Measurements from ENCODE around the gene KASH5.

The KASH5 gene

GRCh38 chr19:49396738-49397505, 8.9 kb downstream of the KASH5 start:
- H3K9me3 Mint-ChIP-seq = no peaks in the 10 kb centered on the region
- peaks cover 50% of the 10 kb centered on the region for H3K4me1 Mint-ChIP-seq
- no peak for TF ChIP-seq CTCF (IDR thresholded peaks at IDR 0.05)

GRCh38 chr19:49398001-49398615, 10.1 kb downstream of the KASH5 start:
- DNase-seq = no peak
- TF ChIP-seq CTCF (IDR thresholded peaks at IDR 0.05) = no peak
- Mint-ChIP-seq H3K27ac (peak overlapping the region; percentile 96), H3K4me1 (peaks cover 53% of the 10 kb centered on the region), H3K4me3 (peak overlapping the region; percentile 8), H3K9me3 (no peaks in the 10 kb centered on the region), H3K36me3 (ENCODE audit: low read depth) (no peaks in the 10 kb centered on the region), H3K27me3 (ENCODE audit: low read depth, poor library complexity) (peaks cover 9% of the 10 kb centered on the region)

More at GRCh38 chr19:49396738-49397505, 8.9 kb downstream of the KASH5 start:
- no peak overlapping the region for H3K27ac Mint-ChIP-seq
- H3K4me3 Mint-ChIP-seq = no peak overlapping the region
- H3K27me3 Mint-ChIP-seq (ENCODE audit: low read depth, poor library complexity) = peaks cover 11% of the 10 kb centered on the region
- DNase-seq = no peak
- no peaks in the 10 kb centered on the region for H3K36me3 Mint-ChIP-seq (ENCODE audit: low read depth)

GRCh38 chr19:49398931-49399330, 10.9 kb downstream of the KASH5 start:
- peaks cover 62% of the 10 kb centered on the region for H3K4me1 Mint-ChIP-seq
- H3K4me3 Mint-ChIP-seq = peak overlapping the region; percentile 1
- H3K27me3 Mint-ChIP-seq (ENCODE audit: low read depth, poor library complexity) = peaks cover 11% of the 10 kb centered on the region
- H3K36me3 Mint-ChIP-seq (ENCODE audit: low read depth) = no peaks in the 10 kb centered on the region
- DNase-seq = no peak
- H3K27ac Mint-ChIP-seq = peak overlapping the region; percentile 22
- TF ChIP-seq CTCF (IDR thresholded peaks at IDR 0.05) = no peak
- H3K9me3 Mint-ChIP-seq = no peaks in the 10 kb centered on the region

- Mint-ChIP-seq H3K9me3 (no peaks in the 10 kb centered on the region), H3K36me3 (ENCODE audit: low read depth) (no peaks in the 10 kb centered on the region), H3K4me3 (no peak overlapping the region), H3K4me1 (peaks cover 68% of the 10 kb centered on the region), H3K27me3 (ENCODE audit: low read depth, poor library complexity) (peaks cover 7% of the 10 kb centered on the region), H3K27ac (no peak overlapping the region)
- TF ChIP-seq CTCF (IDR thresholded peaks at IDR 0.05) = no peak
- no peak for DNase-seq
These were observed 12.0 kb downstream of the KASH5 start for GRCh38 chr19:49400029-49400428.

- Mint-ChIP-seq H3K4me3 (peak overlapping the region; percentile 74), H3K27ac (peak overlapping the region; percentile 99)
- TF ChIP-seq CTCF (IDR thresholded peaks at IDR 0.05) = no peak
These were observed 15.5 kb downstream of the KASH5 start for GRCh38 chr19:49403404-49404187.

More at GRCh38 chr19:49403404-49404187, 15.5 kb downstream of the KASH5 start:
- peaks cover 81% of the 10 kb centered on the region for H3K4me1 Mint-ChIP-seq
- H3K36me3 Mint-ChIP-seq (ENCODE audit: low read depth) = no peaks in the 10 kb centered on the region
- peak; percentile 50 for DNase-seq
- H3K27me3 Mint-ChIP-seq (ENCODE audit: low read depth, poor library complexity) = peaks cover 10% of the 10 kb centered on the region
- H3K9me3 Mint-ChIP-seq = no peaks in the 10 kb centered on the region
